Upper lobe of left lung (tissue), 4 donors: Measurements from ENCODE around the gene ADD1.

Experiments used
- CTCF ChIP-seq, 6 experiments: fragments of 450-650 bp in 4 of 6; fragments of 200-600 bp in 2 of 6; sonication (generic) in 2 of 6; IDR thresholded peaks; one replicate each; pipeline ENCODE4 v1.5.1; 2016 to 2019; ENCODE audit warnings: antibody characterized with exemption in 6 of 6
- POLR2A ChIP-seq, 4 donors: fragments of 450-650 bp; IDR thresholded peaks; one replicate each; pipeline ENCODE4 v1.5.1; 2016 to 2017; ENCODE audit warnings: antibody characterized with exemption in 4 of 4, mild to moderate bottlenecking in 2 of 4
- POLR2AphosphoS5 ChIP-seq, 2 donors: sonication (generic); formaldehyde crosslinking; IDR thresholded peaks; one replicate each; pipeline ENCODE4 v1.5.1; 2017; ENCODE audit warnings: antibody characterized with exemption in 2 of 2

GRCh38 chr4:2804973-2805501, 38.6 kb upstream of the ADD1 start:
- TF ChIP-seq POLR2A (IDR thresholded peaks at IDR 0.05) (no peak), CTCF (IDR thresholded peaks at IDR 0.05) (no peak), POLR2AphosphoS5 (IDR thresholded peaks at IDR 0.05) (no peak)
